Measurements from ENCODE around the gene ZNF544.

Gene ZNF544

GRCh38 chr19:58181902-58182576, 46.7 kb upstream of the ZNF544 start (continued):
- TF ChIP-seq PRDM10 (tag by site-specific recombination; IDR thresholded peaks at IDR 0.05) = no peak
- no peak for TF ChIP-seq ZNF843 (tag by site-specific recombination; IDR thresholded peaks at IDR 0.05)

- POLR2A ChIA-PET = interaction anchor here (0.6 to 2.6 kb wide), 17 partner anchors 13 to 748 kb away, joined by 3 to 12 read pairs (median 5); partner anchors contain the start of genes TRIM28, ZBTB45, ZNF135 and ZNF544
- H3K4me1 ChIP-seq (ENCODE audit: control insufficient read depth, insufficient read depth, low read length) = no peaks in the 10 kb centered on the region
- peak overlapping the region; percentile 85 for H3K27ac ChIP-seq (ENCODE audit: extremely low read depth, low read depth, low read length)
- peak overlapping the region; percentile 95 for H3K4me3 ChIP-seq (ENCODE audit: low read depth, low read length)
- peaks cover 5% of the 10 kb centered on the region for H3K9me3 ChIP-seq (ENCODE audit: control insufficient read depth, insufficient read depth, low read depth, low read length)
- CTCF ChIA-PET = interaction anchor here (0.7 to 1.2 kb wide), 3 partner anchors 14 to 152 kb away, joined by 3 read pairs; no protein-coding TSS in a partner anchor
- H3K36me3 ChIP-seq (ENCODE audit: control insufficient read depth in 2 of 2, insufficient read depth in 1 of 2, low read length in 2 of 2) = peaks cover 19 to 33% of the 10 kb centered on the region in 2 experiments; a peak in 2 of 3 replicates
- TF ChIP-seq ZBTB8A (tag by site-specific recombination; IDR thresholded peaks at IDR 0.05) (no peak), ZNF548 (tag by site-specific recombination; IDR thresholded peaks at IDR 0.05) (no peak), ZNF324 (tag by site-specific recombination; IDR thresholded peaks at IDR 0.05) (no peak), EGR2 (tag by site-specific recombination; IDR thresholded peaks at IDR 0.05; ENCODE audit: low read depth) (no peak), OVOL3 (tag by site-specific recombination; IDR thresholded peaks at IDR 0.05) (no peak), ZNF843 (tag by site-specific recombination; IDR thresholded peaks at IDR 0.05) (no peak), RBAK (tag by site-specific recombination; IDR thresholded peaks at IDR 0.05) (no peak; the same call in 1 of the 2 replicates), ZNF785 (tag by site-specific recombination; IDR thresholded peaks at IDR 0.05) (peak; percentile 77; the same call in 1 of the 2 replicates), PBX3 (CRISPR knock-in tag; IDR thresholded peaks at IDR 0.05) (0 out of 2 replicates have a peak, but pooled peaks have one; percentile 39), ZNF426 (tag by site-specific recombination; IDR thresholded peaks at IDR 0.05) (no peak), ZNF544 (tag by site-specific recombination; IDR thresholded peaks at IDR 0.05) (0 out of 2 replicates have a peak, but pooled peaks have one; percentile 21), ZNF645 (tag by site-specific recombination; IDR thresholded peaks at IDR 0.05) (no peak), ZNF776 (tag by site-specific recombination; IDR thresholded peaks at IDR 0.05; ENCODE audit: borderline replicate concordance) (no peak), ZBTB6 (tag by site-specific recombination; IDR thresholded peaks at IDR 0.05) (no peak), ZBTB7A (tag by site-specific recombination; IDR thresholded peaks at IDR 0.05; ENCODE audit: low read depth) (no peak), ZNF561 (tag by site-specific recombination; IDR thresholded peaks at IDR 0.05; ENCODE audit: borderline replicate concordance) (no peak), KLF7 (tag by site-specific recombination; IDR thresholded peaks at IDR 0.05; ENCODE audit: borderline replicate concordance) (no peak), ZFP37 (tag by site-specific recombination; IDR thresholded peaks at IDR 0.05) (no peak), ZNF223 (tag by site-specific recombination; IDR thresholded peaks at IDR 0.05) (no peak), ZNF133 (tag by site-specific recombination; IDR thresholded peaks at IDR 0.05) (no peak; the same call in 1 of the 2 replicates), ZNF423 (tag by site-specific recombination; IDR thresholded peaks at IDR 0.05) (no peak), ZNF416 (tag by site-specific recombination; IDR thresholded peaks at IDR 0.05) (no peak), ZNF146 (tag by site-specific recombination; IDR thresholded peaks at IDR 0.05) (no peak), REST (tag by site-specific recombination; IDR thresholded peaks at IDR 0.05) (no peak)
These were observed 46.1 kb upstream of the ZNF544 start for GRCh38 chr19:58182577-58182988.

All from HEK293 (cell line).